Activated T-helper 1 cell treated with anti-CD3 and anti-CD28 coated beads, Interleukin-12 subunit alpha, Interleukin-12 subunit beta, Interleukin-2, Interleukin-4 antibody, amounts not matched to agents 30 ng/mL and 10 ng/mL and 1 ng/mL, durations not matched to agents 14 hours and 24 hours and 36 hours (primary cell): ENCODE measurements around the gene CDRT4. TPM values are rescaled to one million over a fixed set of nuclear protein-coding genes. Genes with fewer than 3 reads are reported as not detected.

ENCODE experiments used
- DNase-seq: peaks from one replicate; pipeline ENCODE4 v3.0.0; 2021; ENCODE audit warnings: low spot score
- H3K27ac Mint-ChIP-seq: one replicate; pipeline ENCODE4 v1.8.0; 2021; ENCODE audit warnings: mild to moderate bottlenecking, mixed read lengths
- H3K27me3 Mint-ChIP-seq: one replicate; pipeline ENCODE4 v1.8.0; 2022; ENCODE audit warnings: mild to moderate bottlenecking, moderate library complexity, mixed read lengths; ENCODE audit not compliant: insufficient read depth
- H3K36me3 Mint-ChIP-seq: one replicate; pipeline ENCODE4 v1.8.0; 2021; ENCODE audit warnings: low read depth, mixed read lengths
- H3K4me1 Mint-ChIP-seq: one replicate; pipeline ENCODE4 v1.8.0; 2021; ENCODE audit warnings: low read depth, mixed read lengths
- H3K4me3 Mint-ChIP-seq: one replicate; pipeline ENCODE4 v1.8.0; 2021; ENCODE audit warnings: mild to moderate bottlenecking, moderate library complexity, mixed read lengths
- H3K9me3 Mint-ChIP-seq: one replicate; pipeline ENCODE4 v1.8.0; 2021; ENCODE audit warnings: mixed read lengths
- intact Hi-C: fragments of 100-400 bp; cut with micrococcal nuclease; formaldehyde crosslinking; loops from one replicate; pipeline ENCODE4 v1.15.1; 2024
- total RNA-seq: library from RNA; stranded (reverse); gene quantifications from 2 replicates; pipeline ENCODE4 v1.2.3, GENCODE V29; 2022

CDRT4 gene
- total RNA-seq, 1 donor from 2014 or later: 2.4 TPM

GRCh38 chr17:15503731-15504130, 36.3 kb upstream of the CDRT4 start:
- Mint-ChIP-seq H3K27ac (no peak overlapping the region), H3K27me3 (no peaks in the 10 kb centered on the region), H3K36me3 (peaks cover 13% of the 10 kb centered on the region), H3K9me3 (no peaks in the 10 kb centered on the region), H3K4me3 (no peak overlapping the region), H3K4me1 (peaks cover 7% of the 10 kb centered on the region)
- intact Hi-C loops: loop anchor here (1.0 kb wide), 1 partner anchor 246 kb away; no protein-coding TSS in a partner anchor
- DNase-seq: no peak

DNA sequence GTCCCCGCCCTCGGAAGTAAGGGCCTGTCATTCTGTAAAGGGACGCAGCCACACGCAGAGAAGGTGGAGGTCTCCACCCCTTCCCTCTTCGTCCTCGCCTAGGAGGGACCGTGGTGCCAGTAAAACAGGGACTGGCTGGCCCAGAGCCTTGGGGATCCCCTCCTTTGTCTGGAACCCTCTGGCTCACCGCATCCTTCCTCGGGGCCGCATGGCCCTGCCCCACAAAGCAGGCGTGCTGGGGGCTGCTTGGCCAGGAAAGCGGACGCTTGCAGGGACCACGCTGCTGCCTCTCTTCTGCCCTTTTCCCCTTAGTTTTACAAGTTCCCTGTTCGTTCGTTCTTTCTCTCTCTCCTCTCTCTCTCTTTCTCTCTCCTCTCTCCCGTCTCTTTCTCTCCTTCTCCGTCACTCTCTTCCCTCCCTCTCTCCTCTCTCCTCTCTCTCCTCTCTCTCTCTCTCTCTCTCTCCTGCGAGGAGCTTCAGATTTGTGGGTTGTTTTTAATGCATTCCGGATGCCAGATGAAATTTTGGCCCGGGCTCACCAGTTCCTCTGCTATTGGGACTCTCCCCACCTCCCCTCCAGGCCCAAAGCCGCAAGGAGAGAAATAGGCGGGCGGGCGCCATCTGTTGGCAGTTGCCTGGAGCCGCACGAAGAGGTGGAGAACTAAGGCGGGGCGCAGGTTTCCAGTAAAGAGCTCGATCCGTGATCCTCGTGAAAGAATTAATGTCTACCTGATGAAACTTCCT, 35.1 kb upstream of the CDRT4 start:
- DNase-seq: peak; percentile 45
- no peak overlapping the region for H3K27ac Mint-ChIP-seq
- intact Hi-C loops: loop anchor here (1.0 kb wide), 1 partner anchor 245 kb away; no protein-coding TSS in a partner anchor

DNA sequence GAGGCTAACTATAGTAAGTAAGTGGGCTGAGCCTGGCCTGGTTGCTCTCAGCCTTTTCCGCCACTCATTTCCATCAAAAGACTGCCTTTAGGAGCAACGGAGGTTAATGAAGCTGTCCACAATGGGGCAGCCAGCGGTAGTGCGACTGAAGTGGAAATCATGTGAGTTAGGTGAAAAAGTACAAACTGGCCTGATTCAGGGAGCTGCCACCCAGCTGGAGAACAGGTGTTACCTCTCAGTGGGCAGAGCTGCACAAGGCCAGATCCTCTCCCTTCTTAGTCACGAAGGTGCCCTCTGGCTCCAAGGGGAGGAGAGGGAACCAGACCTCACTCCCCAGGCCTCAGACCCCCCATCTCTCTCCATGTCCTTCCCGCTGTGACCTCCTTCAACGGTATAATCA, 34.4 kb upstream of the CDRT4 start:
- H3K36me3 Mint-ChIP-seq: peaks cover 14% of the 10 kb centered on the region
- H3K4me3 Mint-ChIP-seq: no peak overlapping the region
- no peak overlapping the region for H3K27ac Mint-ChIP-seq
- no peak for DNase-seq
- H3K27me3 Mint-ChIP-seq: no peaks in the 10 kb centered on the region
- peaks cover 7% of the 10 kb centered on the region for H3K4me1 Mint-ChIP-seq
- H3K9me3 Mint-ChIP-seq: no peaks in the 10 kb centered on the region
- intact Hi-C loops: no loop called here

More for the DNA sequence above, 35.1 kb upstream of the CDRT4 start:
- no peaks in the 10 kb centered on the region for H3K9me3 Mint-ChIP-seq
- H3K4me1 Mint-ChIP-seq: peaks cover 7% of the 10 kb centered on the region
- H3K27me3 Mint-ChIP-seq: no peaks in the 10 kb centered on the region
- no peak overlapping the region for H3K4me3 Mint-ChIP-seq
- H3K36me3 Mint-ChIP-seq: peaks cover 13% of the 10 kb centered on the region

DNA sequence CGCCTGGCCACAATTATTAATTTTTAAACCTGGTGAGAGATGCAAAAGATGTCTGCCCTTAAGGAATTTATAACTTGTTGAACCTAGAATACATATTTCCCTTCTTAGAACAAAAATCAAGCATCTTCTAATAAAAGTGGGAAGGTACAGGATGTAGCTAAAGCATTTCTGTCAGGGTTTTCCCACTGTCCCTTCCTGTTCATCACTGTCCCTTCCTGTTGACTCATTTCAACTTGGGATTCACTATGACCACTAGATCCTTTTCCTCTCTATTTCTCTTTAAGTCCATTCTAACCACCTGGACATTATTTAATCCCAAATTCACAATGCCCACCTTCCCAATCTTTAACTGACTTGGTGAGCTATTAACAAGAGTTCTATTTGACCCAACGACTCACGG, 33.9 kb upstream of the CDRT4 start:
- H3K27ac Mint-ChIP-seq: no peak overlapping the region
- H3K36me3 Mint-ChIP-seq: peaks cover 13% of the 10 kb centered on the region
- H3K4me1 Mint-ChIP-seq: peaks cover 7% of the 10 kb centered on the region
- intact Hi-C loops: no loop called here
- H3K9me3 Mint-ChIP-seq: no peaks in the 10 kb centered on the region
- H3K4me3 Mint-ChIP-seq: no peak overlapping the region
- no peak for DNase-seq
- no peaks in the 10 kb centered on the region for H3K27me3 Mint-ChIP-seq

- H3K9me3 Mint-ChIP-seq: no peaks in the 10 kb centered on the region
- peaks cover 16% of the 10 kb centered on the region for H3K36me3 Mint-ChIP-seq
- DNase-seq: no peak
- no peaks in the 10 kb centered on the region for H3K27me3 Mint-ChIP-seq
- intact Hi-C loops: no loop called here
- peaks cover 7% of the 10 kb centered on the region for H3K4me1 Mint-ChIP-seq
- H3K4me3 Mint-ChIP-seq: no peak overlapping the region
- no peak overlapping the region for H3K27ac Mint-ChIP-seq
Measured at GRCh38 chr17:15498107-15498506, 30.7 kb upstream of the CDRT4 start.

DNA sequence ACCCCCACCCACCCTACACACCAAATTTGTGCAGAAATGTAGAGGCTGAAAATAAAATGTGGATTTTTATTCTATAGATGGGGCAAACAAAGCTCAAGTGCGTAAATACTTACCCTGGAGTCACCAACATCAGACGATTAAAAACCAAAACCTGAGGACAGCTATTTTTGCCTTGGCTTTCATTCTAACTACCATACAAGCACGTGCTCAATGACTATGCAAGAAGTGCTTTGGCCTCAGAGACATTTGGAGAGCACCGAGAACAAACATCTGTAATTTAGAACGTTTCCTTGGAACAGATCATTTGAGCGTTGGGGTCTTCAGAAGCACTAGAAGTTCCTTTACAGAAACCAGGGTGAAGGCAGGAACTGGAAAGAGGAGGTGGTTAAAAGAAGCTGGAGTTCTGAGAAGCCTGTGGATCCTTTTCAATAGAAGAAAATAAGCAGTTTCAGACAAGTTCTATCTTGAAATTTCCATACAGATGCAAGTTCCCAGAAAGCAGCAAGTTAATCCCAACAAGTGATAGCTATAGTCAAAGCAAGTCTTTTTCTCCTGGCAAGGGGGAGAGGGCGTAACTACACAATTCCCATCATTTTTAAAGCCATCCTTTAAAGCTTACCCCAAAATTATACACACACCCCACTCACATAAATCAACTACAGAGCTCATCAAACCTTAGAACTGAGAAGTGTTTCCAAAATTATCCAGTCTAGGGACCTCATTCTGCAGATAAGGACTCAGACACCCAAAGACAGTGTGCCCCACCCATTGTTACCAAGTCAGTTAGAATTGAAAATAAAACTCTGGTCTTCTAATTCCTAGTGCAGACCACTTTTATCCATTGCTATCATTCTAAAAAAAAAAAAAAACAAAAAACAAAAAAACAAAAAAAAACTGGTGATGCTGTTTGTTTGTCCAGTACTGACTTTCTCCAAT, 29.6 kb upstream of the CDRT4 start:
- Mint-ChIP-seq H3K36me3 (peaks cover 17% of the 10 kb centered on the region), H3K27me3 (no peaks in the 10 kb centered on the region), H3K4me3 (no peak overlapping the region), H3K27ac (no peak overlapping the region), H3K9me3 (no peaks in the 10 kb centered on the region), H3K4me1 (no peaks in the 10 kb centered on the region)
- intact Hi-C loops: no loop called here
- no peak for DNase-seq

- Mint-ChIP-seq H3K27ac (no peak overlapping the region), H3K27me3 (no peaks in the 10 kb centered on the region), H3K4me1 (peaks cover 11% of the 10 kb centered on the region), H3K9me3 (no peaks in the 10 kb centered on the region), H3K4me3 (no peak overlapping the region), H3K36me3 (peaks cover 13% of the 10 kb centered on the region)
- intact Hi-C loops: no loop called here
- DNase-seq: no peak
Measured at GRCh38 chr17:15494821-15495220, 27.4 kb upstream of the CDRT4 start.

DNA sequence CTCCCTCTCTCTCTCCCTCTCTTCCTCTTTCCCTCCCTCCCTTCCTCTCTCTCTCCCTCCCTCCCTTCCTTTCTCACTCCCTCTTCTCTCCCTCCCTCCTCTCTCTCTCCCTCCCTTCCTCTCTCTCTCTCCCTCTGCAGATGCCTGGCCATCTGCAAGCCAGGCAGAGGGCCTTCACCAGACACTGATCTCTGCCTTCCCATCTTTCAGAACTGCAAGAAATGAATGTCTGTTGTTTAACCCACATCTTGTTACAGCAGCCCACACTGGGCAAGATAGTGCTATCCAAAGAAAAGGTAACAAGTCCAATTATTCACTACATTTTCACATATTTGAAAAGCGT, 26.2 kb upstream of the CDRT4 start:
- H3K9me3 Mint-ChIP-seq: no peaks in the 10 kb centered on the region
- peaks cover 14% of the 10 kb centered on the region for H3K36me3 Mint-ChIP-seq
- H3K4me1 Mint-ChIP-seq: peaks cover 11% of the 10 kb centered on the region
- no peaks in the 10 kb centered on the region for H3K27me3 Mint-ChIP-seq
- no peak for DNase-seq
- H3K4me3 Mint-ChIP-seq: no peak overlapping the region
- intact Hi-C loops: no loop called here
- no peak overlapping the region for H3K27ac Mint-ChIP-seq

- Mint-ChIP-seq H3K36me3 (peaks cover 16% of the 10 kb centered on the region), H3K27me3 (no peaks in the 10 kb centered on the region), H3K27ac (no peak overlapping the region), H3K4me3 (no peak overlapping the region), H3K4me1 (peaks cover 11% of the 10 kb centered on the region), H3K9me3 (no peaks in the 10 kb centered on the region)
- intact Hi-C loops: no loop called here
- no peak for DNase-seq
Measured at GRCh38 chr17:15492791-15493692, 25.6 kb upstream of the CDRT4 start.

DNA sequence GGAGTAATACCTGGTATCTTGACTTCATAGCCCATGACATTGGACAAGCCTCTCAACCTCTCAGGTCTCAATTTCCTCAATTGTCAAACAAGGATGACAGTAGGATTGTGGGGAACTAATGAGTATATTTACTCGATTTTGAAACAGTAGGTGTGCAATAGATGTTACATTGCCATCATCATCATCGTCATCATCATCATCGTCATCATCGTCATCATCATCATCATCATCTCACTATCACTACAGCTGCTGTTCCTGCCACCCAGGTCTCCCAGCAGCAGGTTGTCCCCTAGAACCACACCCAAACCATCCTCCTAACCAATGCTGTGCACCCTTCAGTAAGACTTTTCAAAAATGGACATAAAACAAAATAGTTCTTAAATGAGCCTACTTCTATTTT, 24.8 kb upstream of the CDRT4 start:
- no peak for DNase-seq
- Mint-ChIP-seq H3K27ac (no peak overlapping the region), H3K4me1 (peaks cover 11% of the 10 kb centered on the region), H3K4me3 (no peak overlapping the region), H3K9me3 (no peaks in the 10 kb centered on the region), H3K27me3 (no peaks in the 10 kb centered on the region), H3K36me3 (peaks cover 17% of the 10 kb centered on the region)
- intact Hi-C loops: no loop called here

GRCh38 chr17:15490634-15491261, 23.3 kb upstream of the CDRT4 start:
- H3K9me3 Mint-ChIP-seq: no peaks in the 10 kb centered on the region
- H3K4me1 Mint-ChIP-seq: peaks cover 11% of the 10 kb centered on the region
- peak overlapping the region; percentile 19 for H3K27ac Mint-ChIP-seq
- intact Hi-C loops: no loop called here
- H3K4me3 Mint-ChIP-seq: no peak overlapping the region
- H3K36me3 Mint-ChIP-seq: peaks cover 9% of the 10 kb centered on the region
- DNase-seq: peak; percentile 2
- H3K27me3 Mint-ChIP-seq: no peaks in the 10 kb centered on the region

DNA sequence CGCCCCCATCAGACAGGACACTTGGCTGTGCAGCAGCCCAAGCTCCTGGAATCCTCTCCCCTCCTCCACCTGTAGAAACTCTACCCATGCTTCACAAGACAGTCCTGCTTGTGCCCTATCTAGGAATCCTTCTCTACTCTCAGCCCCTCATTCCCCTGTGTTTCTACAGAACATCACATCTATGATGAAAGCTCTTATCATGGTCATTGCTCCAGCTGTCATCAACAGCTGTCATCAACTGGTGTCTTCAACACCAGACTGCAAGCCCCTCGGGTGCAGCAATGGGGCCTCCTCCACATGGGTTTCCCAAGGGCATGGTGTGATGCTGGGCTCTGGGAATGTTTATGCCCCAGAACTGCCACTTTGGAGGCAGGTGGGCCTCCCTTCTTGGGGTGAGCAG, 21.1 kb upstream of the CDRT4 start:
- Mint-ChIP-seq H3K9me3 (no peaks in the 10 kb centered on the region), H3K4me3 (no peak overlapping the region), H3K27me3 (no peaks in the 10 kb centered on the region), H3K36me3 (peaks cover 9% of the 10 kb centered on the region), H3K4me1 (peaks cover 11% of the 10 kb centered on the region), H3K27ac (no peak overlapping the region)
- DNase-seq: no peak
- intact Hi-C loops: no loop called here
